Mesendoderm (in vitro differentiated cells): ENCODE data around the gene MACROD2.

ENCODE experiments used
- DNase-seq: peaks from one replicate; pipeline ENCODE4 v3.0.0; 2013
- H2AK5ac ChIP-seq: 2 replicates; pipeline ENCODE4 v1.6.1; 2013; ENCODE audit warnings: low read length, inconsistent platforms
- H2BK120ac ChIP-seq: 2 replicates; pipeline ENCODE4 v1.6.1; 2013; ENCODE audit warnings: low read depth, mild to moderate bottlenecking, low read length, moderate library complexity, mixed read lengths
- H2BK15ac ChIP-seq: replicated peaks from 2 replicates; pipeline ENCODE4 v1.6.1; 2013; ENCODE audit warnings: low read depth, mild to moderate bottlenecking, moderate library complexity
- H2BK5ac ChIP-seq: 2 replicates; pipeline ENCODE4 v1.6.1; 2013; ENCODE audit warnings: low read length, inconsistent platforms
- H3K18ac ChIP-seq: 2 replicates; pipeline ENCODE4 v1.6.1; 2013; ENCODE audit warnings: mild to moderate bottlenecking, low read length, mixed read lengths
- H3K23ac ChIP-seq: one replicate; pipeline ENCODE4 v1.6.1; 2013; ENCODE audit warnings: low read length
- H3K27ac ChIP-seq: 2 replicates; pipeline ENCODE4 v1.5.1; 2013; ENCODE audit warnings: low read depth, mild to moderate bottlenecking, inconsistent platforms, low read length, moderate library complexity
- H3K27me3 ChIP-seq: 2 replicates; pipeline ENCODE4 v1.6.1; 2013; ENCODE audit warnings: low read length, control low read depth, mild to moderate bottlenecking, inconsistent platforms; ENCODE audit not compliant: insufficient read depth, poor library complexity
- H3K36me3 ChIP-seq: 2 replicates; pipeline ENCODE4 v1.6.1; 2013; ENCODE audit warnings: low read length, inconsistent platforms; ENCODE audit not compliant: control insufficient read depth, insufficient read depth
- H3K4ac ChIP-seq: one replicate; pipeline ENCODE4 v1.6.1; 2013; ENCODE audit warnings: low read depth, mild to moderate bottlenecking, low read length, moderate library complexity
- H3K4me1 ChIP-seq: 2 replicates; pipeline ENCODE4 v1.6.1; 2013; ENCODE audit warnings: low read depth, low read length, inconsistent platforms; ENCODE audit not compliant: control insufficient read depth
- H3K4me2 ChIP-seq: 2 replicates; pipeline ENCODE4 v1.6.1; 2013; ENCODE audit warnings: low read length
- H3K4me3 ChIP-seq: 2 replicates; pipeline ENCODE4 v1.5.1; 2013; ENCODE audit warnings: mild to moderate bottlenecking, low read length
- H3K56ac ChIP-seq: one replicate; pipeline ENCODE4 v1.6.1; 2013; ENCODE audit warnings: low read length
- H3K79me1 ChIP-seq: 2 replicates; pipeline ENCODE4 v1.6.1; 2013; ENCODE audit warnings: low read length, inconsistent platforms
- H3K79me2 ChIP-seq: 2 replicates; pipeline ENCODE4 v1.6.1; 2013; ENCODE audit warnings: mild to moderate bottlenecking, low read length; ENCODE audit not compliant: control insufficient read depth, insufficient read depth
- H3K9ac ChIP-seq: 2 replicates; pipeline ENCODE4 v1.6.1; 2013; ENCODE audit warnings: low read length, inconsistent platforms
- H4K5ac ChIP-seq: one replicate; pipeline ENCODE4 v1.6.1; 2013; ENCODE audit warnings: low read length
- H4K8ac ChIP-seq: one replicate; pipeline ENCODE4 v1.6.1; 2013; ENCODE audit warnings: low read depth, mild to moderate bottlenecking, control low read depth, low read length, moderate library complexity
- WGBS: extraction: QIAGEN DNeasy Blood & Tissue Kit; methylation state at CpG from one replicate; pipeline ENCODE4 v1.1.7; 2013; ENCODE audit warnings: low lambda C conversion rate, missing lambda C conversion rate; ENCODE audit not compliant: insufficient coverage; ENCODE audit errors: extremely low coverage; 5-methylcytosine and 5-hydroxymethylcytosine counted together

MACROD2 gene

GRCh38 chr20:14235355-14235754, 240.0 kb downstream of the MACROD2 start:
- Histone ChIP-seq H3K79me1 (no peaks in the 10 kb centered on the region), H2BK5ac (no peak overlapping the region), H3K4me2 (no peak overlapping the region), H4K5ac (no peak overlapping the region), H3K9ac (no peak overlapping the region), H3K4ac (no peak overlapping the region), H3K56ac (no peak overlapping the region), H3K4me3 (no peak overlapping the region), H3K23ac (no peak overlapping the region), H4K8ac (no peak overlapping the region), H3K27me3 (no peaks in the 10 kb centered on the region), H3K79me2 (no peaks in the 10 kb centered on the region), H2BK15ac (no peak overlapping the region), H3K4me1 (no peaks in the 10 kb centered on the region), H2BK120ac (no peak overlapping the region), H3K18ac (no peak overlapping the region), H3K27ac (no peak overlapping the region), H2AK5ac (no peak overlapping the region), H3K36me3 (no peaks in the 10 kb centered on the region)
- WGBS, result no CpG with 5 or more reads among the region's 2 CpGs
- no peak for DNase-seq

GRCh38 chr20:14245368-14245970, 250.2 kb downstream of the MACROD2 start:
- Histone ChIP-seq H3K36me3 (no peaks in the 10 kb centered on the region), H3K18ac (no peak overlapping the region), H3K4me3 (no peak overlapping the region), H3K4ac (no peak overlapping the region), H3K79me2 (no peaks in the 10 kb centered on the region), H3K4me2 (no peak overlapping the region), H2BK5ac (no peak overlapping the region), H3K9ac (no peak overlapping the region), H3K27me3 (no peaks in the 10 kb centered on the region), H2BK15ac (no peak overlapping the region), H3K4me1 (no peaks in the 10 kb centered on the region), H3K56ac (no peak overlapping the region), H3K23ac (no peak overlapping the region), H4K8ac (no peak overlapping the region), H3K27ac (no peak overlapping the region), H4K5ac (no peak overlapping the region), H2AK5ac (no peak overlapping the region), H3K79me1 (no peaks in the 10 kb centered on the region), H2BK120ac (no peak overlapping the region)
- peak; percentile 15 for DNase-seq
- no CpG with 5 or more reads among the region's 1 CpG for WGBS

DNA sequence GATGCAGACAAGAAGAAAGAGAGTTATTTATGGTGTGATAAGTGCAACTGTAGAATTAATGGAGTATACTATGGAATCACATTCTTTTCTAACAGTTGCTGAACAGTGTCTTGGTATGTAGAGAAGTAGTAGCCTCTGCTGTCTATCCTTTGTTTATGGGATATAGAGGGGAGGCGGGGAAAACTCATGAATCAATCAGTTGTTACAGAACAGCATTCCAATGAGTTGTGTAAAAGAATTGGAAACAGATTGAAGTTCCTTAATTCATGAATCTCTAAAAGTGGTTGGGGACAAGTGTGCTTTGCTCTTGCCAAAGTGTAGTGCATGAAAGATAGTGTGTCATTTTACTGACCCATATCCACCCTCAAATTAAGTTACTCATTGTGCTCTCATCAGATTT, 264.4 kb downstream of the MACROD2 start:
- Histone ChIP-seq H3K4me1 (no peaks in the 10 kb centered on the region), H3K18ac (no peak overlapping the region), H2BK5ac (no peak overlapping the region), H3K4me3 (no peak overlapping the region), H3K56ac (no peak overlapping the region), H2BK120ac (no peak overlapping the region), H3K4me2 (no peak overlapping the region), H3K4ac (no peak overlapping the region), H3K79me1 (no peaks in the 10 kb centered on the region), H4K8ac (no peak overlapping the region), H3K23ac (no peak overlapping the region), H4K5ac (no peak overlapping the region), H2BK15ac (no peak overlapping the region), H3K27ac (no peak overlapping the region), H3K27me3 (no peaks in the 10 kb centered on the region), H3K9ac (no peak overlapping the region), H3K79me2 (no peaks in the 10 kb centered on the region), H2AK5ac (no peak overlapping the region), H3K36me3 (no peaks in the 10 kb centered on the region)
- no peak for DNase-seq
- WGBS, result no CpG with 5 or more reads among the region's 1 CpG

DNA sequence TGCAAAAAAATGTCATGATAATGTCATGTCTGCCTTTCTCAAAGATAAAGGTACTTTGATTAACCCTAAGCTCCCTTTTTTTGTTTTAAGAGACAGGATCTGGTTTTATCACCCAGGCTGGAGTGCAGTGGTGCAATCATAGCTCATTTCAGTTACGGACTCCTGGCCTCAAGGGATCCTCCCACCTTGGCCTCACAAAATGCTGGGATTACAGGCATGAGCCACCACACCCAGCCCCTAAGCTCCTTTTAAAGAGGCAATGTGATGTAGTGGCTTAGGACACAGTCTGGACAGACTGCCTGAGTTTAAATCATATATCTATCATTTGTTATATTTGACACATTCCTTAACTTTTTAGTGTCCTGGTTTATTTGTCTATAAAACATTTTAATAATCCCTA, 265.1 kb downstream of the MACROD2 start:
- H3K18ac ChIP-seq, result no peak overlapping the region
- no peak overlapping the region for H3K27ac ChIP-seq
- H3K4me1 ChIP-seq, result no peaks in the 10 kb centered on the region
- no peak overlapping the region for H2BK5ac ChIP-seq
- H4K8ac ChIP-seq, result no peak overlapping the region
- no peak overlapping the region for H2AK5ac ChIP-seq
- WGBS, result no CpG with 5 or more reads among the region's 1 CpG
- H3K4ac ChIP-seq, result no peak overlapping the region
- DNase-seq, result no peak
- no peaks in the 10 kb centered on the region for H3K27me3 ChIP-seq
- H3K79me1 ChIP-seq, result no peaks in the 10 kb centered on the region
- no peaks in the 10 kb centered on the region for H3K79me2 ChIP-seq
- no peak overlapping the region for H2BK120ac ChIP-seq
- no peak overlapping the region for H3K4me3 ChIP-seq
- H3K4me2 ChIP-seq, result no peak overlapping the region
- no peak overlapping the region for H2BK15ac ChIP-seq
- no peak overlapping the region for H3K23ac ChIP-seq
- H4K5ac ChIP-seq, result no peak overlapping the region
- H3K36me3 ChIP-seq, result no peaks in the 10 kb centered on the region
- H3K56ac ChIP-seq, result no peak overlapping the region
- H3K9ac ChIP-seq, result no peak overlapping the region

GRCh38 chr20:14264869-14265268, 269.6 kb downstream of the MACROD2 start:
- Histone ChIP-seq H4K5ac (no peak overlapping the region), H2AK5ac (no peak overlapping the region), H3K79me2 (no peaks in the 10 kb centered on the region), H2BK120ac (no peak overlapping the region), H4K8ac (no peak overlapping the region), H3K4me1 (no peaks in the 10 kb centered on the region), H3K4me2 (no peak overlapping the region), H2BK5ac (no peak overlapping the region), H3K18ac (no peak overlapping the region), H3K56ac (no peak overlapping the region), H2BK15ac (no peak overlapping the region), H3K27me3 (no peaks in the 10 kb centered on the region), H3K9ac (no peak overlapping the region), H3K27ac (no peak overlapping the region), H3K4ac (no peak overlapping the region), H3K36me3 (no peaks in the 10 kb centered on the region), H3K79me1 (no peaks in the 10 kb centered on the region), H3K4me3 (no peak overlapping the region), H3K23ac (no peak overlapping the region)
- DNase-seq, result peak; percentile 66

DNA sequence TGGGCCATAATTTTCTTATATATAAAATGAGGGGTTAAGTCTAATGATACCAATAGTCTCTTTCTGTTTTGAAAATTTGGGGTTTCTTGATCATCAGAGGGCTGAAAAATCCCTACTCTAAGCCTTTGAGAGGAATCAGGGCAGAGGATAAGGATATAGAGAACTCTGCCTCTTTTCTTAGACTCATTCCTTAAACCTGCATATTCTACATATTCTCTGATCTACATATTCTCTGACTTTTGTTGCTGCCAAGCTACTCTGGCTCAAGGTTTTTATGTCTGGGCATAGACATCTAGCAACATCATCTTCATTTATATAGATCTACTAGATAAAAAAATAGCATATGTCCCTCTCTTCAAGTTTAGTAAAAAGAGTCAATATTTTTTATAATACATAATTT, 270.9 kb downstream of the MACROD2 start:
- H3K9ac ChIP-seq, result no peak overlapping the region
- H3K4me3 ChIP-seq, result no peak overlapping the region
- no peaks in the 10 kb centered on the region for H3K79me1 ChIP-seq

More for the DNA sequence above, 270.9 kb downstream of the MACROD2 start:
- Histone ChIP-seq H3K4me2 (no peak overlapping the region), H3K79me2 (no peaks in the 10 kb centered on the region), H2BK120ac (no peak overlapping the region), H2BK15ac (no peak overlapping the region), H3K36me3 (no peaks in the 10 kb centered on the region), H3K56ac (no peak overlapping the region), H3K27ac (no peak overlapping the region), H3K27me3 (no peaks in the 10 kb centered on the region), H2BK5ac (no peak overlapping the region), H3K4ac (no peak overlapping the region), H2AK5ac (no peak overlapping the region), H3K4me1 (no peaks in the 10 kb centered on the region), H4K8ac (no peak overlapping the region), H3K23ac (no peak overlapping the region), H3K18ac (no peak overlapping the region), H4K5ac (no peak overlapping the region)
- DNase-seq, result no peak
